H1 (cell line): ENCODE results near the gene C16orf89. TPM values are rescaled to one million over a fixed set of nuclear protein-coding genes. Genes with fewer than 3 reads are reported as not detected.

ENCODE experiments used
- BACH1 ChIP-seq: IDR thresholded peaks from 2 replicates; pipeline ENCODE4 v1.6.1; 2012; ENCODE audit warnings: low read length, improper control_type of control experiment
- CHD7 ChIP-seq: fragments of 300-600 bp; sonication (generic); IDR thresholded peaks from 2 replicates; pipeline ENCODE4 v1.7.1; 2012; ENCODE audit warnings: low read length, moderate library complexity, mild to moderate bottlenecking, inconsistent platforms; ENCODE audit not compliant: insufficient replicate concordance
- EP300 ChIP-seq, 2 experiments: IDR thresholded peaks; 1 replicate in 1 of 2; 2 replicates in 1 of 2; pipeline ENCODE4 v1.6.1; 2011 to 2012; ENCODE audit warnings: low read depth in 2 of 2, low read length in 2 of 2, mild to moderate bottlenecking in 2 of 2, borderline replicate concordance in 1 of 2, inconsistent platforms in 1 of 2, moderate library complexity in 1 of 2
- FOSL1 ChIP-seq: IDR thresholded peaks from 2 replicates; pipeline ENCODE4 v1.6.1; 2011; ENCODE audit warnings: mild to moderate bottlenecking, low read depth, low read length, moderate library complexity; ENCODE audit not compliant: insufficient read depth
- JUND ChIP-seq: IDR thresholded peaks from 2 replicates; pipeline ENCODE4 v1.6.1; 2011; ENCODE audit warnings: mild to moderate bottlenecking, improper control_type of control experiment, low read length
- KDM4A ChIP-seq: IDR thresholded peaks from one replicate; pipeline ENCODE4 v1.7.1; 2012; ENCODE audit warnings: low read depth, mild to moderate bottlenecking, moderate library complexity, low read length, inconsistent platforms; ENCODE audit not compliant: severe bottlenecking
- POU5F1 ChIP-seq: IDR thresholded peaks from 2 replicates; pipeline ENCODE4 v1.6.1; 2011; ENCODE audit warnings: low read depth, mild to moderate bottlenecking, low read length, moderate library complexity
- SP2 ChIP-seq: IDR thresholded peaks from 2 replicates; pipeline ENCODE4 v1.6.1; 2012; ENCODE audit warnings: mild to moderate bottlenecking, low read length, inconsistent platforms
- TBP ChIP-seq: IDR thresholded peaks from 2 replicates; pipeline ENCODE4 v1.6.1; 2011; ENCODE audit warnings: low read depth, low read length, improper control_type of control experiment
- YY1 ChIP-seq: IDR thresholded peaks from 2 replicates; pipeline ENCODE4 v1.6.1; 2011; ENCODE audit warnings: low read depth, mild to moderate bottlenecking, low read length
- polyA plus RNA-seq, 7 experiments: library from polyadenylated mRNA; depleted of rRNA in 3 of 7; stranded (reverse) in 5 of 7; unstranded in 2 of 7; fragments of >200 nt in 5 of 7; fragments of 200-250 nt in 2 of 7; gene quantifications; 1 replicate in 5 of 7; 2 replicates in 1 of 7; 4 replicates in 1 of 7; pipeline versions ENCODE4 v1.2.1 to v1.2.3, GENCODE V29; 2011 to 2013; ENCODE audit warnings: missing spikeins in 2 of 7, mixed read lengths in 2 of 7
- total RNA-seq: library from RNA; stranded (reverse); fragmentation: NEBNext Ultra II Directional; extraction: Animal tissue kit (Norgen Biotek cat#: 25700); gene quantifications from 2 replicates; pipeline ENCODE4 v1.2.1, GENCODE V29; 2021

C16orf89 gene
- total and polyA plus RNA-seq, 2 of the 8 experiments (the other 6 are each of a cell fraction or from before 2014, with no cell fraction given), result 6.7 to 9.9 TPM

DNA sequence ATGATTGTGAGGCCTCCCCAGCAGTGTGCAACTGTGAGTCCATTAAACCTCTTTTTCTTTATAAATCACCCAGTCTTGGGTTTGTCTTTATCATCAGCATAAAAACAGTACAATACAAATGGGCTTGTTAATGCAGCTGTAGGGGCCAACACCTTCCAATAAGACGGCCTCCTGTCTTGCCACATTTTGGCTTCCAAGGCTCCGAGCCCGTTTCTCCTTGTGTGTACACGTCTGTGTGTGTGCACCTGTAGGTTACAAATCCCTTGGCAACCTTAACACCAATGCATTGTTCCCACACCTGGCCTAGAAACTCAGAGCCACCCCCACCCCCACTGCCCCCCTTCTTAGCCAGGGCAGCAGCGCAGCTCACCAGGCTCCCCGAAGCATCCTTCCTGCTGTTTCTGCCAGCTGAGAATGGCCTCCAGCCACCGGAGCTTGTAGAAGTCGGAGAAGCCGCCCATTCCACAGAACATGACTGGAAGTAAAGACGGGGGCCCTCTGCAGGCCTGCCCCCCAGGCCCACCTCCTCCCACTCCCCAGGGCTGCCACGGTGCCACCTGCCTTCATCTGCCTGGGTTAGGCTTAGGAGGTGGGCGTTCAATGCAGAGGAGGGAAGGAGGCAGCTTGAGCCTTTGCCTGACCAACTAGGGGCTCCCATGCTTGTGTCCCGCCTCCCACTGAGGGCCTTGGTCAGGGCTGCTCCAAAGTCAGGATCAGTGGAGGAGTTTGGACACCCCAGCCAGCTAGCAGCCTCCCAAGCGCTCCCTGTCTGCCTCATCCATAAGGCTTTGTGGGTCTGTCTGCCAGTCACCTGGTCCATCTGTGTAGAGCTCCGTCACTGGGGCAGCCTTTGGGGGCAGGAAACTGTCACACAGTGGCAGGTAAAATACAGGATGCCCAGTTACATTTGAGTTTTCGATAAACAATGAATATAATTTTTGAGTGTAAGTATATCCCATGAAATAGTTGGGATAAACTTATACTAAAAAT is 10.6 kb downstream of the C16orf89 start (continued):
- no peak for TF ChIP-seq CHD7
- no peak for TF ChIP-seq JUND
- no peak for TF ChIP-seq TBP
- TF ChIP-seq KDM4A, result no peak
- TF ChIP-seq FOSL1, result no peak
- no peak for TF ChIP-seq EP300 (IDR thresholded peaks at IDR 0.05; ENCODE audit: borderline replicate concordance in 1 of 2, low read depth in 2 of 2, low read length in 2 of 2)
- no peak for TF ChIP-seq BACH1
- no peak for TF ChIP-seq YY1
- no peak for TF ChIP-seq POU5F1
- no peak for TF ChIP-seq SP2
